Esophagus squamous epithelium (tissue), 5 donors: ENCODE measurements around the gene ZG16. TPM values are rescaled to one million over a fixed set of nuclear protein-coding genes. Genes with fewer than 3 reads are reported as not detected.
"Not testable (repeated sequence)": the region's sequence is repeated elsewhere in the genome, so short reads cannot be mapped to it uniquely, and the experiment has no call there.

Source experiments
- DNase-seq: peaks from one replicate; lab custom pipeline; 2025; lab: John Stamatoyannopoulos, UW
- H3K27ac ChIP-seq, 4 donors: fragments of 200-600 bp; sonication (generic); one replicate each; pipeline ENCODE4 v1.5.1; 2016 to 2019; ENCODE audit warnings: mild to moderate bottlenecking in 1 of 4
- H3K27me3 ChIP-seq, 4 donors: fragments of 200-600 bp; sonication (generic); 1 replicate in 3 of 4; 2 replicates in 1 of 4; pipeline versions ENCODE4 v1.5.1 to v1.6.0; 2017 to 2021; ENCODE audit warnings: antibody characterized with exemption in 1 of 4
- H3K36me3 ChIP-seq, 3 donors: fragments of 200-600 bp; sonication (generic); one replicate each; pipeline ENCODE4 v1.5.1; 2016 to 2019
- H3K4me1 ChIP-seq, 3 donors: fragments of 200-600 bp; sonication (generic); one replicate each; pipeline ENCODE4 v1.5.1; 2017 to 2019
- H3K4me3 ChIP-seq, 4 donors: fragments of 200-600 bp; sonication (generic); 1 replicate in 3 of 4; 2 replicates in 1 of 4; pipeline ENCODE4 v1.5.1; 2016 to 2019; ENCODE audit warnings: mild to moderate bottlenecking in 2 of 4, moderate library complexity in 1 of 4
- H3K9me3 ChIP-seq, 3 donors: fragments of 200-600 bp; sonication (generic); one replicate each; pipeline ENCODE4 v1.5.1; 2016 to 2019
- POLR2A ChIP-seq, 4 donors: fragments of 450-650 bp; IDR thresholded peaks; one replicate each; pipeline ENCODE4 v1.6.1; 2017; ENCODE audit warnings: antibody characterized with exemption in 4 of 4, mild to moderate bottlenecking in 4 of 4, moderate library complexity in 3 of 4
- WGBS, 2 donors: methylation state at CpG; one replicate each; pipeline ENCODE4 v1.1.5; 2018; 5-methylcytosine and 5-hydroxymethylcytosine counted together
- intact Hi-C: fragments of 100-400 bp; cut with DNase I; formaldehyde crosslinking; loops from one replicate; pipeline ENCODE4 v1.15.0; 2022
- total RNA-seq, 4 donors: library from RNA; depleted of rRNA; stranded (reverse); fragments of >200 nt; gene quantifications; one replicate each; pipeline ENCODE4 v1.1.0, GENCODE V29; 2016
- TF ChIP-seq, protein P1 (sequence below), 6 experiments: fragments of 450-650 bp in 4 of 6; fragments of 200-600 bp in 2 of 6; sonication (generic) in 2 of 6; IDR thresholded peaks; one replicate each; pipeline ENCODE4 v1.5.1; 2016 to 2019; ENCODE audit warnings: antibody characterized with exemption in 6 of 6, mild to moderate bottlenecking in 4 of 6, moderate library complexity in 4 of 6
- donor health status: DM: yes; HTN: yes; CAD: no.

Gene ZG16
- total RNA-seq, 4 donors from 2014 or later, result not detected

- no peak for TF ChIP-seq POLR2A (IDR thresholded peaks at IDR 0.05)
- TF ChIP-seq, protein P1, sequence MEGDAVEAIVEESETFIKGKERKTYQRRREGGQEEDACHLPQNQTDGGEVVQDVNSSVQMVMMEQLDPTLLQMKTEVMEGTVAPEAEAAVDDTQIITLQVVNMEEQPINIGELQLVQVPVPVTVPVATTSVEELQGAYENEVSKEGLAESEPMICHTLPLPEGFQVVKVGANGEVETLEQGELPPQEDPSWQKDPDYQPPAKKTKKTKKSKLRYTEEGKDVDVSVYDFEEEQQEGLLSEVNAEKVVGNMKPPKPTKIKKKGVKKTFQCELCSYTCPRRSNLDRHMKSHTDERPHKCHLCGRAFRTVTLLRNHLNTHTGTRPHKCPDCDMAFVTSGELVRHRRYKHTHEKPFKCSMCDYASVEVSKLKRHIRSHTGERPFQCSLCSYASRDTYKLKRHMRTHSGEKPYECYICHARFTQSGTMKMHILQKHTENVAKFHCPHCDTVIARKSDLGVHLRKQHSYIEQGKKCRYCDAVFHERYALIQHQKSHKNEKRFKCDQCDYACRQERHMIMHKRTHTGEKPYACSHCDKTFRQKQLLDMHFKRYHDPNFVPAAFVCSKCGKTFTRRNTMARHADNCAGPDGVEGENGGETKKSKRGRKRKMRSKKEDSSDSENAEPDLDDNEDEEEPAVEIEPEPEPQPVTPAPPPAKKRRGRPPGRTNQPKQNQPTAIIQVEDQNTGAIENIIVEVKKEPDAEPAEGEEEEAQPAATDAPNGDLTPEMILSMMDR (IDR thresholded peaks at IDR 0.05), result no peak
- Histone ChIP-seq H3K27ac (no peak overlapping the region), H3K4me3 (no peak overlapping the region), H3K36me3 (no peaks in the 10 kb centered on the region), H3K4me1 (peaks cover 0 to 4% (median 0%) of the 10 kb centered on the region in 3 donors), H3K9me3 (no peaks in the 10 kb centered on the region), H3K27me3 (no peaks in the 10 kb centered on the region)
- 76 to 85% methylated on average over 2 of the region's 2 CpGs for WGBS, 2 donors
- DNase-seq, result no peak
- intact Hi-C loops, result no loop called here
These were observed 8.5 kb upstream of the ZG16 start for GRCh38 chr16:29769507-29769906.

DNA sequence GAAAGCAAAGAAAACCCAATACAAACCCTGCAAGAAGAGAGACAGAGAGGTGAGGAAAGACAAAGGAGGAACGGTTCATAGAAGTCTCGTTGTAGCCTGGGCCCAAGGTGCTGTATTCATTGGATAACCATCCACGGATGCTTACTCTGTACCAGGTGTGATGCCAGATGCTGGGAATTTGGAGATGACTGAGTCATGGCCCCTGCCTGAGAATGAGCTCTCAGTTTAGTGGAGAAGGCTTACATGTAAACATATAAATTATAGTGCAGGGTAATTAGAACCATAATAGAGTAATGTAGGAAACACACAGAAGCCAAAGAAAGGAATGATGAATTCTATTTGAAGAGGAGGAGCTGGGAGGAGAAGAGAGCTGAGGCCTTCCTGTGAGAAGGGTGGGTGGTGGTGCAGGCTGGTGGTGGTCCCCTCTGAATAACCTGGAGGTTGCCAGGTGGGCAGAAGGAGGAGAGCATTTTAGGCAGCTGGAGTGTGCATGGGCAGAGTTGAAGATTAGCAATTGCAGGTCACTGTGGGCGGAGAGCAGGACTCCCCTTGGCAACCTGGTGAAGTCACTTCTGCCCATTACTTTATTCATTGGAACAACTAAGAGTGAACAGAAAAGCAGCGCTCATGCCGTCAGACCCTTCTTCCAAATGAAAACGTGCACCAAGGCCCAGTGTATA is 7.7 kb upstream of the ZG16 start:
- Histone ChIP-seq H3K9me3 (no peaks in the 10 kb centered on the region), H3K4me1 (peaks cover 0 to 2% (median 0%) of the 10 kb centered on the region in 3 donors), H3K4me3 (no peak overlapping the region), H3K27ac (no peak overlapping the region), H3K36me3 (no peaks in the 10 kb centered on the region), H3K27me3 (no peaks in the 10 kb centered on the region)
- intact Hi-C loops, result no loop called here
- 74 to 78% methylated on average over 7 of the region's 7 CpGs for WGBS, 2 donors
- no peak for DNase-seq
- TF ChIP-seq POLR2A (IDR thresholded peaks at IDR 0.05), result no peak
- TF ChIP-seq, protein P1 (IDR thresholded peaks at IDR 0.05), result no peak

- H3K4me3 ChIP-seq, result not testable (repeated sequence)
- WGBS, 2 donors, result 63 to 81% methylated on average over 5 to 7 of the region's 7 CpGs
These were observed 5.7 kb upstream of the ZG16 start for GRCh38 chr16:29772330-29772729.

GRCh38 chr16:29774730-29775129 is 3.3 kb upstream of the ZG16 start:
- H3K4me1 ChIP-seq, result no peaks in the 10 kb centered on the region
- H3K9me3 ChIP-seq, result no peaks in the 10 kb centered on the region
- H3K27me3 ChIP-seq, result peaks cover 0 to 12% (median 0%) of the 10 kb centered on the region in 4 donors
- no peaks in the 10 kb centered on the region for H3K36me3 ChIP-seq
- WGBS, 2 donors, result 65 to 78% methylated on average over 4 to 5 of the region's 5 CpGs
- no peak overlapping the region for H3K4me3 ChIP-seq
- DNase-seq, result no peak
- intact Hi-C loops, result no loop called here
- H3K27ac ChIP-seq, result no peak overlapping the region
- TF ChIP-seq, protein P1 (IDR thresholded peaks at IDR 0.05), result no peak
- TF ChIP-seq POLR2A (IDR thresholded peaks at IDR 0.05), result no peak

More at GRCh38 chr16:29772330-29772729, 5.7 kb upstream of the ZG16 start:
- intact Hi-C loops, H3K36me3 ChIP-seq, H3K27ac ChIP-seq, H3K4me1 ChIP-seq, H3K27me3 ChIP-seq, H3K9me3 ChIP-seq, DNase-seq: not testable (repeated sequence)

DNA sequence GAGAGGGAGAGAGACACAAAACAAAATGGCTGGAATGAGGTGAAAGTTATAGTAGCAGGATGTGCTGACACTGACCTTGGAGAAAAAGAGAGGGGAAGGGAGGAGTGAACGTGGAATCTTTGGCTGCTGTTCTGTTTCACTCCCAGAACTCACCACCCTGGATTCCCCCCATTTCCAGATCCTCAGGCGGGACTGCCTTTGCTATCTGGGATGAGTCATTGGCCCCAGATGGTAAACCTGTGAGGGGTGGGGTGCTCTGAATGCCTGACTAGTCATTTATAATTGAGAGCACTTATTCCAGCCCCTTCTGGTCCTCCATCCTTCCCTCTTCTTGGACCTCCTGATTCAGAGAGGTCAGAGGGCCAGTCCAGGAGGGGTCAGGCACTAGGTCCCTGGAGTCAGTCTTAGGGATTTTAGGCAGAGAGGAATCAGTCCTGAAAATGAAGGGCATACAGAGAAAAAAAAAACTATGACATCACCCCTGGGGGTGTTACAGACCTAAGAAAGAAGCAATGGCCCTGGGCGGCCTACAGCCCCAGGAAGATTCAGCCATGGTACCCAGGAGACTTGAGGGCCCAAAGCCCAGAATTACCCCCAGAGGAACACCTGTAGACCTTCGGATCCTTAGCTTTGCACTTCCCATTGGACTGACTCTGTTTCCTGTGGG is 2.2 kb upstream of the ZG16 start:
- intact Hi-C loops, result no loop called here
- H3K4me1 ChIP-seq, result no peaks in the 10 kb centered on the region
- WGBS, 2 donors, result 60 to 66% methylated on average over 4 of the region's 4 CpGs
- no peak for TF ChIP-seq POLR2A (IDR thresholded peaks at IDR 0.05)
- TF ChIP-seq, protein P1 (IDR thresholded peaks at IDR 0.05), result no peak
- peaks cover 0 to 20% (median 0%) of the 10 kb centered on the region in 4 donors for H3K27me3 ChIP-seq
- H3K36me3 ChIP-seq, result no peaks in the 10 kb centered on the region
- no peaks in the 10 kb centered on the region for H3K9me3 ChIP-seq
- H3K4me3 ChIP-seq, result no peak overlapping the region
- no peak for DNase-seq
- no peak overlapping the region for H3K27ac ChIP-seq
